ENCODE results near the gene MITD1.

MITD1 gene

DNA sequence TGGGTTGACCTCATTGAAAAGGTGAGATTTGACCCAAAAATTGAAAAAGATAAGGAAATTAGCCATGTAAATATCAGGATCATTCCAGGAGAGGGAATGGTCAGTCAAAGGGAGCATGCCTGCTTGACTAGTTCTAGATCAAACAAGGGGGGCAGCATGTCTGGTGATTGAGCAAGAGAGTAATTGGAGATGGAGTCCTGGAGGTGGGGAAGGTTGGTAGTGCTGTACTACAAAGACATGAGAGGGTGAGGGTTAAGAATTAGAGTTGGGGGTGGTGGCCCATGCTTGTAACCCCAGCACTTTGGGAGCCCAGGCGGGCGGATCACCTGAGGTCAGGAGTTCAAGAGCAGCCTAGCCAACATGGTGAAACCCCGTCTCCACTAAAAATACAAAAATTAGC is 2.2 kb upstream of the MITD1 start:
- H3K27ac Mint-ChIP-seq, result peak overlapping the region; percentile 14 to 47
- H3K36me3 Mint-ChIP-seq (ENCODE audit: insufficient read depth), result peaks cover 31% of the 10 kb centered on the region
- no peaks in the 10 kb centered on the region for H3K9me3 Mint-ChIP-seq
- no peaks in the 10 kb centered on the region for H3K27me3 Mint-ChIP-seq
- ATAC-seq (replicated peaks) (no peak), DNase-seq (no peak)
- peaks cover 31 to 46% of the 10 kb centered on the region in 2 donors for H3K4me1 Mint-ChIP-seq (ENCODE audit: low read depth in 2 of 2)
- H3K4me3 Mint-ChIP-seq, result peak overlapping the region; percentile 1 to 95

DNA sequence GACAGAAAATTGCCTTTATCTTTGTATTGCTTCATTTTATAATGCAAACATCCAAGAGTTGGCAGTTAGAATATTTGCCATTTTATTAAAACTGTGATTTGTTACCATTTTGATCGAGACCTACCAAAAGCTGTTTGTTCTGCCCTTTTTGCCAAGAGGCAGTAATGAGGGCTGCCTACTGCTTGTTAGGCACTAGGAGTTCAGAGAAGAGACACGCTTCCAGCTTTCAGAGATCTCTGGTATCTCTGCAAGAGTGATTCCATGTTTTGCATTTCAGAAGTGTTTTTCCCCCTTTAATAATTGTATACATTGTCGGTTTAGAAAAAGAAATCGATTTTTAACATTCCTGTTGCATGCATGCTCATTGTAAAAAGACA is 754 bp upstream of the MITD1 start:
- Mint-ChIP-seq H3K4me1 (ENCODE audit: low read depth in 2 of 2) (peaks cover 36 to 51% of the 10 kb centered on the region in 2 donors), H3K27me3 (no peaks in the 10 kb centered on the region), H3K4me3 (peak overlapping the region; percentile 95 to 98), H3K36me3 (ENCODE audit: insufficient read depth) (peaks cover 20% of the 10 kb centered on the region), H3K9me3 (no peaks in the 10 kb centered on the region), H3K27ac (peak overlapping the region; percentile 96 to 97)
- DNase-seq (no peak), ATAC-seq (replicated peaks) (no peak)

DNA sequence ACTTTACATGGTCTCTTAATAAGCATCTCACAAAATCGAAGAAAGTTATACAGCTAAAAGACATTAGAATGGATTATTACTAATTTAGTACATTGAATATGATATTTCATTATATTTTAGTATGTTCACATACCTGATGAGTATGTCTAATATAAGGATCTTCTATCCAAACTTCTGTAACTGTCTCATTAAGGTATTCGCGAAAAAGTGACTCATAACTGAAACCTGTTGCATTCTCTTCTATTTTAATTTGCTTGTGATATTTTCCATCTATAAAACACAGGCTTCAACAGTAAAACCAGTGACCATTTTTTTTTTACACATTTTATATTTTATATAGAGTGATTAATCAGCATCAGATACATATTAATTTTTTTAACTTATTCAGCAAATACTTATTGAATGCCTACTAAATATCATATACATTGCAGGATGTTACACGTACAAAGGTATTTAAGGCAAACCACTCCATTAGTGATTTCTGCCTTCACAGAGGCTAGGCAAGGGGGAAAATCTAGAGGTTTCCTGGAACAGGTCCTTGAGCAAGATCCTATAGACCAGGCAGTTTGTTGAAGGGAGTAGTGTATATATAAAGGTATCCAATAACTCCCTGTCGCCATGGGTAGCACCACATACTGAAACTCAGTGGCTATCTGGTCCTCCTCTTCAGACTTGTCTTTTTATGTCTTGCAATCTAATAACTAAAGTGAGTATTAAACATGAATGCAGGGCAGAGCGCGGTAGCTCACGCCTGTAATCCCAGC is 9.3 kb downstream of the MITD1 start:
- ATAC-seq (replicated peaks) (no peak), DNase-seq (no peak)
- Mint-ChIP-seq H3K36me3 (ENCODE audit: insufficient read depth) (peaks cover 74% of the 10 kb centered on the region), H3K4me3 (no peak overlapping the region), H3K27me3 (no peaks in the 10 kb centered on the region), H3K9me3 (no peaks in the 10 kb centered on the region), H3K4me1 (ENCODE audit: low read depth in 2 of 2) (peaks cover 12 to 26% of the 10 kb centered on the region in 2 donors), H3K27ac (peak overlapping the region; percentile 59 to 60)

DNA sequence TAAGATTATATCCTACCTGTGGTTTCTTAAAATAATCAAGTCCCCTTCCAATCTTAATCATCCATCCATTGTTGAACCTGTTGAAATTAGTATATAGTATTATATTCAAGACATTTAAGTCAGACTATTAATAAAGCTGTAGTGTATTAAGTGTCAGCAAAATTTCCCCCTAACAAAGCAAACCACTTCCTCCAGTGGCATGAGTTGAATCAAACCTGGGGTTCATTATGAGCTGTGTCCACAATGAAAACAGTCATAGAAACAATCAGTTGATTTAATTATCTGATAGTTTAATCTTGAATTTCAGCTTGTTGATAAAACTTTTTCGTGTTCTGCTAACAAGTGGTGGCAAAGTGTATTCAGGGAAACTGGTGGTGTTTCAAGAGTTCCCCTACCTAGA is 11.3 kb downstream of the MITD1 start:
- H3K27ac Mint-ChIP-seq, result peak overlapping the region in 1 of 2 donors; percentile 72
- no peaks in the 10 kb centered on the region for H3K27me3 Mint-ChIP-seq
- peaks cover 3 to 21% of the 10 kb centered on the region in 2 donors for H3K4me1 Mint-ChIP-seq (ENCODE audit: low read depth in 2 of 2)
- ATAC-seq (replicated peaks), result no peak
- no peaks in the 10 kb centered on the region for H3K9me3 Mint-ChIP-seq
- DNase-seq, result no peak
- H3K4me3 Mint-ChIP-seq, result no peak overlapping the region
- H3K36me3 Mint-ChIP-seq (ENCODE audit: insufficient read depth), result peaks cover 58% of the 10 kb centered on the region

DNA sequence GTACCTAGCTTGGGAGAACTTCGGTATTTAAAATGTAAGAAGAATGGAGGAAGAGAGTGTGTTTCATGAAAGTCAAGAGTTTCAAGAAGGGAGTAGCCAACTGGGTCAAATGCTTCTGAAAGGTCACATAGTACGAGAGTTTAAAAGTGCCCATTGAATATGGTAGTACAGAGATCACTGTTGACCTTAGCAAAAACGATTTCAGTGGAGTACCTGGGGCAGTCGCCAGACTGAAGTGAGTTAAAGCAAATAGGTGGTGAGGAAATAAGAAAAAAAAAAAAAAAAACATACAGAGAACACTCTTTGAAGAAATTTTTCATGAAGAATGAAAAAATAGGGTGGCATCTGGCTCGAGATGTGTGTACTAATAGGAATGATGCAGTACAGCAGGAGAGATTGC is 14.6 kb downstream of the MITD1 start:
- Mint-ChIP-seq H3K36me3 (ENCODE audit: insufficient read depth) (peaks cover 35% of the 10 kb centered on the region), H3K4me3 (no peak overlapping the region), H3K27me3 (no peaks in the 10 kb centered on the region), H3K4me1 (ENCODE audit: low read depth in 2 of 2) (peaks cover 3 to 17% of the 10 kb centered on the region in 2 donors), H3K27ac (peak overlapping the region in 1 of 2 donors; percentile 74), H3K9me3 (no peaks in the 10 kb centered on the region)
- ATAC-seq (replicated peaks), result no peak
- DNase-seq, result no peak

DNA sequence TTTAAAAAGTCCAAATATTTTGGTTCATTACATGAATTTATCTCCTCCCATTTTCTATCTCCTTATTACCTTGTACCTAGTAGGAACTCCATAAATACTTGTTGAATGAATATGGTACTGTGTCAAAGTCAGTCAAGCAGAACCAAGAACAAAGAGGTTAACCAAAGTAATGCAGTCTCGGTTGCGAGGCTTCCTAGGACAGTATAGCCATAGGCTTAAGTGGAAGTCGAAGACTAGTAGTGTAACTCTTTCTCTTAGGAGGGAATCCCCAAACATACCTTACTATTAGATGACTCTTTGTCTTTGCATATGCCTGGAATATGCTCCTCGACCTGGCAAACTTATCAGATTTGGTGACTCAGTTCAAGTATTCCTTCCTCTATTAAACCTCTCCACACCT is 21.3 kb downstream of the MITD1 start:
- H3K27ac Mint-ChIP-seq, result peak overlapping the region; percentile 42 to 59
- H3K4me1 Mint-ChIP-seq (ENCODE audit: low read depth in 2 of 2), result peaks cover 20 to 40% of the 10 kb centered on the region in 2 donors
- ATAC-seq (replicated peaks) (no peak), DNase-seq (no peak)
- H3K36me3 Mint-ChIP-seq (ENCODE audit: insufficient read depth), result peaks cover 39% of the 10 kb centered on the region
- no peaks in the 10 kb centered on the region for H3K27me3 Mint-ChIP-seq
- H3K4me3 Mint-ChIP-seq, result no peak overlapping the region
- no peaks in the 10 kb centered on the region for H3K9me3 Mint-ChIP-seq

DNA sequence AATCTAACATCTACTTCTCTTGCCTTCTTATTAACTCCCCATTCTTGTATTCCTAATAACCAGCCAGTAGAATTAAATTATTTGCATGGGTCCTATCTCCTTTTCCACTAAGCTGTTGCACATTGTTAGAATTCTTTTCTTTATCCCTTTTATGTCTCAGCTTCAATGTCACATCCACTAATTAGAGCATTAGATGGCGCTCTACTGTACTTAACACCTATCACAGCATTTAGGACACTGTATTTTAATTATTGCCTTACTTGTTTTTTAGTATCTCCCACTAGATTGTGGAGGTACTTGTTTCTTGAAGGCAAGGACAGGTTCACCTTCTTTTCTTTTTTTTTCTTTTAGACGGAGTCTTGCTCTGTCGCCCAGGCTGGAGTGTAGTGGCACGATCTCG is 22.3 kb downstream of the MITD1 start:
- Mint-ChIP-seq H3K4me1 (ENCODE audit: low read depth in 2 of 2) (peaks cover 28 to 44% of the 10 kb centered on the region in 2 donors), H3K36me3 (ENCODE audit: insufficient read depth) (peaks cover 42% of the 10 kb centered on the region), H3K27me3 (no peaks in the 10 kb centered on the region), H3K4me3 (no peak overlapping the region), H3K27ac (no peak overlapping the region), H3K9me3 (no peaks in the 10 kb centered on the region)
- no peak for ATAC-seq (replicated peaks)
- DNase-seq, result no peak

DNA sequence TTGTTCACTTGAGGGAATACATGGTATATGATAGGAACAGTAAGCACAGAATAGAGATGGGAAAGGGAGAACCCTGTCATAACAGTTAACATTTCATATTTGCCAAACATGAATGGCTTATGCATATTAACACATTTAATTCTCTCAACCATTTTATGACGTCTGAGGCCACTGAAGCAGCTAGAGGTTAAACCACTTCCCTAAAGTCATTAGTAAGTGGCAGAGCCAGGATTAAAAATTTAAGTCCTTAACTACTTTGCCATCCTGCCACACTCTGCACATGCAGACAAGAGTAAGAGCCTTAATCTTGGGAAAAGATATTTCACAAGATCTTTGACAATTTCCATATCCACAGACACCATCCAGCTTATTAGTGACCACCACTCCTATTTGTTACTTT is 24.0 kb downstream of the MITD1 start:
- no peak for ATAC-seq (replicated peaks)
- H3K4me3 Mint-ChIP-seq, result peak overlapping the region in 1 of 2 donors; percentile 3
- DNase-seq, result no peak
- no peaks in the 10 kb centered on the region for H3K9me3 Mint-ChIP-seq
- H3K27ac Mint-ChIP-seq, result peak overlapping the region in 1 of 2 donors; percentile 41
- H3K4me1 Mint-ChIP-seq (ENCODE audit: low read depth in 2 of 2), result peaks cover 28 to 44% of the 10 kb centered on the region in 2 donors
- peaks cover 41% of the 10 kb centered on the region for H3K36me3 Mint-ChIP-seq (ENCODE audit: insufficient read depth)
- H3K27me3 Mint-ChIP-seq, result no peaks in the 10 kb centered on the region

DNA sequence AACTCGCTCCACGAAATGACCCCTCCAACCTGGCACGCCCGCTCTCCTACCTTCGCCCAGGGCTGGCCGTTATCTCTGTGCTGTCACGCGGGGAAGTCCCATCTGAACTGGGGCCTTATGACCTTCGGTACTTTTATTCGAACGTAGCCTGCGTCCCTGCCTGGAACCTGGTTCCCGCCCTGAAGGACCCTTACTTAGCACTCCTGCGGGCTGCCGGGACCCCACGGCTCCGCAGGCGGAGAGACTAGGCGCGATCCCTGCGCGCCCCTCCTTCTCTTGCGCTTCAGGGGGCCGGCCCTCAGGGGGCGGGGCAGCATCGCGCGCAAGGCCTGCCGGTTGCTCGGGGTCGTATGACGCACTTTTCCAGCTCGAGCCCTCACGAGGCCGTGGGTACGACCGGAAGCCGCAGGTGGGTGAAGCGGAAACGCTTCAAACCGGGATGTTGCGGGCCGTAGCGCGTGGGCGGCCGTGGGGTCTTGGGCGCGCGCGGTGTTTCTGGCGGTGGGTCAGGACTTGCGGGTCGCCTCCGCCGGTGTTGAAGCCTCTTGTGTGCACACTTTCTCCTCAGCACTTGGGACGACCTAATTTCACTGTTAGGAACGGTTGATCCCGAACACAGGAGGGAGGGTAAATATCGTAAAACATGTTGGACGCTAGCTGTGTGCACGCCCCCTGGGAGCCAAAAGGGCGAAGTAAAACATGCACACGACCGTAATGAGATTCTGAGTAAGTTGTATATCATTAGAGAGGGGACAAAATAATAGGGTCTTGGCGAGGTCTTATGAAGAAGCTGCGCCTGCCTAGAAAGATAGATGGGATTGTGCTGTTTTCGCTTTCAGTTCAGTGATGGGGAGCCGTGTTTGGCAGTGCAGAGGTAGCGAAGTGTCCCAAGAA is 26.0 kb downstream of the MITD1 start, which contains the start of the genes LIPT1 and TSGA10:
Gene LIPT1, plus strand, starts transcription at position 325 of the 894 bp plus-strand sequence. CDS start 6,991 bp downstream, outside the sequence.
Gene TSGA10, minus strand, starts transcription at position 300 of the 894 bp plus-strand sequence. CDS start 45,503 bp downstream, outside the sequence.
- DNase-seq (peak; percentile 88 to 89 (median 88)), ATAC-seq (replicated peaks) (peak; percentile 90)
- Mint-ChIP-seq H3K9me3 (no peaks in the 10 kb centered on the region), H3K27ac (no peak within 1 kb of the TSS), H3K36me3 (ENCODE audit: insufficient read depth) (peaks cover 31% of the 10 kb centered on the region), H3K27me3 (no peaks in the 10 kb centered on the region), H3K4me3 (peak within 1 kb of the TSS in 1 of 2 donors; percentile 89), H3K4me1 (ENCODE audit: low read depth in 2 of 2) (peaks cover 28 to 44% of the 10 kb centered on the region in 2 donors)

DNA sequence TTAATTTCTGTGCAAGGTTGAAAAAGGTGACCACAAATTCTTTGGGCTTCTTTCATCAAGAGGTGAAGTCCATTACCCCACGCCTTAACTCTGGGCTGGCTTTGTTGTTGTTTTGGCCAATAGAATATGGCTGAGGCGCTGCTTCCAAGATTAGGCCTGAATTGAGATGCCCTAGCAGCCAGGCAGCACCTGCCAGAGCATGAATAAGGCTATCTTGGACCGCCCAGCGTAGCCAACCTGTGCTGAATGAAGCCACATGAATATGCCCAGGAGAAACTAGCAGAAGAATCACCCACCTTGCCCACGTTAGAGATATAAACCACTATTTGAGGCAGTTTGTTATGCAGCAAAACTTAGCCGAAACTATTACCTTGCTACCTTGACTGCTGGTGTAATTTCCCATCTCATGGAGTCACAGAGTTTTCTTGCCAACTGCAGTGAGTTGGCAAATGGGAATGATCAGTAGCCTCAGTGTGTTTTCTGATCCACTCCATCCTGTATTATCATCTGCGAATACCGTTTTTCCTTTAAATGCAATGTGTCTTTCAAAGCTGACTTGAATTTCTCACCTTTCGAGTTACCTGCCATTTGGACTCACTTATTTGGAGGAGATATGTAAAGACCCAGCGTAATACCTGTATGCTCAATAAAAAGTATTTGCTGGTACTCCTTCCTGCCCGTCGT is 26.8 kb downstream of the MITD1 start:
- Mint-ChIP-seq H3K9me3 (no peaks in the 10 kb centered on the region), H3K36me3 (ENCODE audit: insufficient read depth) (peaks cover 29% of the 10 kb centered on the region), H3K27ac (no peak overlapping the region), H3K4me3 (peak overlapping the region in 1 of 2 donors; percentile 89), H3K27me3 (no peaks in the 10 kb centered on the region), H3K4me1 (ENCODE audit: low read depth in 2 of 2) (peaks cover 25 to 38% of the 10 kb centered on the region in 2 donors)
- DNase-seq (no peak), ATAC-seq (replicated peaks) (no peak)

DNA sequence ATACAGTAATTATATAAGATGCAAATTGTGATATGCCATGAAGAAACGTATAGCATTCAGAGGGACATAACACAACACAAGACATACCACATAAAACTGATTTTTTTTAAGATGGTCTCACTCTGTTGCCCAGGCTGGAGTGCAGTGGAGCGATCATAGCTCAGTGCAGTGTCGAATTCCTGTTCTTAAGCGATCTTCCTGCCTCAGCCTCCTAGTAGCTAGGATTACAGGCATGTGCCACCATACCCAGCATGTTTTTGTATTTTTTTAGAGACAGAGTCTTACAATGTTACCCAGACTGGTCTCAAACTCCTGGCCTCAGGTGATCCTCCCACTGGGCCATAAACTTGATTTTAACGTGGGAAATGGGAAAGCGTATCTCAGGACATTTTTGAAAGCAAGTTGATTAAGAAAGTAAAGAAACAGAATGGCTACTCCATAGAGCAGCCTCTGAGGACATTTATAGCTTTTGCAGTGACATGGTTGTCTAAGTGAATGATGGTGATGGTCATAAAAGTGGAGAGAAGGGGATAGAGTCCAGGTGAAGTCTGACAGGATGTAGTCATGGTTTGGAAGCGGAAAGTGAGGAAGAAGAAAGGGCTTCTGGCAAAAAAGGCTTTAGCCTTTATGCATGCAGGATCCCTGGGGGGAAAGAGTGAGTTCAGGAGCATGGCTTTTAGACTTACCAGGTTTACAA is 28.5 kb downstream of the MITD1 start:
- H3K9me3 Mint-ChIP-seq, result no peaks in the 10 kb centered on the region
- no peak overlapping the region for H3K4me3 Mint-ChIP-seq
- peaks cover 24% of the 10 kb centered on the region for H3K36me3 Mint-ChIP-seq (ENCODE audit: insufficient read depth)
- no peaks in the 10 kb centered on the region for H3K27me3 Mint-ChIP-seq
- no peak for DNase-seq
- no peak for ATAC-seq (replicated peaks)
- peaks cover 22 to 29% of the 10 kb centered on the region in 2 donors for H3K4me1 Mint-ChIP-seq (ENCODE audit: low read depth in 2 of 2)
- no peak overlapping the region for H3K27ac Mint-ChIP-seq

DNA sequence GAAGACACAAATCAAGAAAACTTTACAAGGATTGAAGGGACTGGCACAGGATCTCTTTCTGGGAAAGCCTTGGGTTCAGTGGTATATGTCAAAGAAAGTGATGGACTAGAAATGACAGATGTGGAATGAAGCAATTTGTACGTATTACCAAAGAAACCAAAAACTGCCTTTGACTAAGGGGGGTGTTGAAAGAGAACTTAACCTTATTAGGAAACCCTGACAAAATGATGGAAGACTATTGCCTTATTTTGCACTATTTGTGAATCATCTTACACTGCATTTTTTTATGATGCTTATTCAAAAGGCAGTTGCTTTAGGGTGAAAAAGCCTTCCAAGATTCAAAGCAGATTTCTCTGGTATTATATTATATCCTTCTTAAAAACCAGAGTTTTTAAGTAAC is 30.2 kb downstream of the MITD1 start:
- H3K27me3 Mint-ChIP-seq, result no peaks in the 10 kb centered on the region
- H3K4me1 Mint-ChIP-seq (ENCODE audit: low read depth in 2 of 2), result peaks cover 15 to 16% of the 10 kb centered on the region in 2 donors
- no peak for ATAC-seq (replicated peaks)
- no peak for DNase-seq
- H3K27ac Mint-ChIP-seq, result no peak overlapping the region
- H3K36me3 Mint-ChIP-seq (ENCODE audit: insufficient read depth), result peaks cover 15% of the 10 kb centered on the region
- H3K4me3 Mint-ChIP-seq, result no peak overlapping the region
- no peaks in the 10 kb centered on the region for H3K9me3 Mint-ChIP-seq

Measured in effector memory CD8-positive, alpha-beta T cell (primary cell).